Nephron (organoid): ENCODE results near the gene CAB39.
A peak's percentile ranks its signal among the peaks of the same experiment; 100 is the strongest.

Experiments used
- H3K27ac Mint-ChIP-seq, 3 experiments: 2 replicates each; pipeline ENCODE4 v1.8.0; 2020; ENCODE audit warnings: mixed read lengths in 3 of 3, mild to moderate bottlenecking in 2 of 3, moderate library complexity in 1 of 3
- H3K27me3 Mint-ChIP-seq: 2 replicates; pipeline ENCODE4 v1.8.0; 2021; ENCODE audit warnings: low read depth, mild to moderate bottlenecking, moderate library complexity, mixed read lengths
- H3K36me3 Mint-ChIP-seq: 2 replicates; pipeline ENCODE4 v1.8.0; 2020; ENCODE audit warnings: low read depth, mixed read lengths
- H3K4me1 Mint-ChIP-seq: 2 replicates; pipeline ENCODE4 v1.8.0; 2020; ENCODE audit warnings: mixed read lengths
- H3K4me3 Mint-ChIP-seq, 3 experiments: 2 replicates each; pipeline ENCODE4 v1.8.0; 2020; ENCODE audit warnings: mild to moderate bottlenecking in 3 of 3, mixed read lengths in 3 of 3, moderate library complexity in 2 of 3
- H3K9me3 Mint-ChIP-seq: 2 replicates; pipeline ENCODE4 v1.8.0; 2020; ENCODE audit warnings: mixed read lengths
- TF ChIP-seq, protein P1 (sequence below), 3 experiments: fragments of 200-600 bp; sonication (generic); IDR thresholded peaks; one replicate each; pipeline ENCODE4 v1.5.0; 2021; ENCODE audit warnings: antibody characterized with exemption in 3 of 3; ENCODE audit not compliant: unreplicated experiment in 3 of 3

The CAB39 gene

DNA sequence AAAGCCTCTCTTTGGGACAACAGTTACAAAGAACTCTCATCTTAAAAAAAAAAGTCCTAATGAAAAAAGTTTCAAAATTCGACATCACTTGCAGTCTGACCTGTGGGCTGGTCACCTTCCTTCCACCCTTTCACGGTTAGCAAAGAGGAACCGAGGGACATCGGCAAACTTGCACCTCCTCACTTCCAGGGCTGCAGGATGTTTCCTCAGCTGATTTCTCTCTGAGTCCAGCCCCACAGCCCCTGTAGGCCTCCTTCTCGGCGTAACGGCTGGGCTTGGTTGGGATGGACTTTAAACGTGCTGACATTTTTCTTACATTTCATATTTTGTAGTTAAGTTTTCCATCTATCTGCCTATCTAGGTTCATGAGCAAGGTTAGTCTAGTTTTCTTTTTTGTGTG is 5.7 kb upstream of the CAB39 start:
- no peaks in the 10 kb centered on the region for H3K36me3 Mint-ChIP-seq
- H3K27me3 Mint-ChIP-seq: peaks cover 14% of the 10 kb centered on the region
- no peaks in the 10 kb centered on the region for H3K4me1 Mint-ChIP-seq
- H3K4me3 Mint-ChIP-seq: no peak overlapping the region
- H3K27ac Mint-ChIP-seq: no peak overlapping the region
- H3K9me3 Mint-ChIP-seq: peaks cover 8% of the 10 kb centered on the region
- TF ChIP-seq, protein P1, sequence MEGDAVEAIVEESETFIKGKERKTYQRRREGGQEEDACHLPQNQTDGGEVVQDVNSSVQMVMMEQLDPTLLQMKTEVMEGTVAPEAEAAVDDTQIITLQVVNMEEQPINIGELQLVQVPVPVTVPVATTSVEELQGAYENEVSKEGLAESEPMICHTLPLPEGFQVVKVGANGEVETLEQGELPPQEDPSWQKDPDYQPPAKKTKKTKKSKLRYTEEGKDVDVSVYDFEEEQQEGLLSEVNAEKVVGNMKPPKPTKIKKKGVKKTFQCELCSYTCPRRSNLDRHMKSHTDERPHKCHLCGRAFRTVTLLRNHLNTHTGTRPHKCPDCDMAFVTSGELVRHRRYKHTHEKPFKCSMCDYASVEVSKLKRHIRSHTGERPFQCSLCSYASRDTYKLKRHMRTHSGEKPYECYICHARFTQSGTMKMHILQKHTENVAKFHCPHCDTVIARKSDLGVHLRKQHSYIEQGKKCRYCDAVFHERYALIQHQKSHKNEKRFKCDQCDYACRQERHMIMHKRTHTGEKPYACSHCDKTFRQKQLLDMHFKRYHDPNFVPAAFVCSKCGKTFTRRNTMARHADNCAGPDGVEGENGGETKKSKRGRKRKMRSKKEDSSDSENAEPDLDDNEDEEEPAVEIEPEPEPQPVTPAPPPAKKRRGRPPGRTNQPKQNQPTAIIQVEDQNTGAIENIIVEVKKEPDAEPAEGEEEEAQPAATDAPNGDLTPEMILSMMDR (IDR thresholded peaks at IDR 0.05; ENCODE audit: unreplicated experiment in 3 of 3): no peak

DNA sequence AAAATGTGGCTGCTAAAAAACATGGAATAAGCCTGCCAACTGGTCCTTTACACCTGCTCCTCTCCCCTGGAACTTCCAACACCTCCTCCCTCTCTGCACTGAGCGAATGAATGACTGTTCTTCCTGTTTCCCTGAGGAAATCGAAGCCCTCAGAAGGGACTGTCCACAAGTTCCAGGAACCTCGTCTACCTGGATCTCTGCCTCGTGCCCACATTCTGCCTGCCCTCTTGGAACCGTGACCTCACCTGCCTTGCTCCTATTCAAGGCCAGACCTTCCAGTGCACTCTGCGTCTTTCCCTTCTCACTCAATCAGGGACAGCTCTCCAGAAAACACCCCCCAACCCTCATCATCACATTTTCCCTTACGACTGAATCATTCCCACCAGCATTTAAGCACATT is 4.4 kb upstream of the CAB39 start:
- H3K36me3 Mint-ChIP-seq: no peaks in the 10 kb centered on the region
- peaks cover 14% of the 10 kb centered on the region for H3K27me3 Mint-ChIP-seq
- H3K4me1 Mint-ChIP-seq: no peaks in the 10 kb centered on the region
- H3K9me3 Mint-ChIP-seq: peaks cover 3% of the 10 kb centered on the region
- H3K4me3 Mint-ChIP-seq: peak overlapping the region in 1 of 3 experiments; percentile 13
- H3K27ac Mint-ChIP-seq: no peak overlapping the region
- TF ChIP-seq, protein P1 (IDR thresholded peaks at IDR 0.05; ENCODE audit: unreplicated experiment in 3 of 3): no peak

DNA sequence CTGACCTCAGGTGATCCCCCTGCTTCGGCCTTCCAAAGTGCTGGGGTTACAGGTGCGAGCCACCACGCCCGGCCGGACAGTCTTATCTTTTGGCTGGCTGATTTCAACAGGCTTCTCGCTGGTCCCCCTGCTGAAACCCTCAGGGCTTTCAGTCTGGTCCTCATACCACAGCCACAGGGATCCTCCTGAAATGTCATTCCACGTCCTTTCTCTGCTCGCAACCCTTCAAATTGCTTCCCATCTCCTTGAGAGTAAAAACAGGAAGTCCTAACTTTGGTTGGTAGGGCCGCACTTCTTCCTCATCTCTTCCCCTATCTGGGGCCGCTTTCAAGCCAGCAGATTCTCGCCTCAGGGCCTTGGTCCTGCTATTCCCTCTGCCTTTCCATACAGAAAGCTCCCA is 1.4 kb upstream of the CAB39 start:
- TF ChIP-seq, protein P1 (IDR thresholded peaks at IDR 0.05; ENCODE audit: unreplicated experiment in 3 of 3): no peak
- peaks cover 14% of the 10 kb centered on the region for H3K27me3 Mint-ChIP-seq
- peak overlapping the region in 2 of 3 experiments; percentile 33 to 65 for H3K27ac Mint-ChIP-seq
- peaks cover 22% of the 10 kb centered on the region for H3K4me1 Mint-ChIP-seq
- peak overlapping the region; percentile 59 to 92 (median 90) for H3K4me3 Mint-ChIP-seq
- H3K36me3 Mint-ChIP-seq: peaks cover 4% of the 10 kb centered on the region
- H3K9me3 Mint-ChIP-seq: no peaks in the 10 kb centered on the region

GRCh38 chr2:230713331-230714135 is 891 bp downstream of the CAB39 start:
- H3K9me3 Mint-ChIP-seq: no peaks in the 10 kb centered on the region
- H3K4me3 Mint-ChIP-seq: peak overlapping the region; percentile 90 to 99 (median 97)
- H3K27ac Mint-ChIP-seq: peak overlapping the region; percentile 79 to 96 (median 93)
- H3K4me1 Mint-ChIP-seq: peaks cover 39% of the 10 kb centered on the region
- peaks cover 7% of the 10 kb centered on the region for H3K27me3 Mint-ChIP-seq
- TF ChIP-seq, protein P1 (IDR thresholded peaks at IDR 0.05; ENCODE audit: unreplicated experiment in 3 of 3): no peak
- peaks cover 4% of the 10 kb centered on the region for H3K36me3 Mint-ChIP-seq

- H3K9me3 Mint-ChIP-seq: no peaks in the 10 kb centered on the region
- TF ChIP-seq, protein P1 (IDR thresholded peaks at IDR 0.05; ENCODE audit: unreplicated experiment in 3 of 3): no peak
Measured at GRCh38 chr2:230714136-230714480, 1.5 kb downstream of the CAB39 start.

DNA sequence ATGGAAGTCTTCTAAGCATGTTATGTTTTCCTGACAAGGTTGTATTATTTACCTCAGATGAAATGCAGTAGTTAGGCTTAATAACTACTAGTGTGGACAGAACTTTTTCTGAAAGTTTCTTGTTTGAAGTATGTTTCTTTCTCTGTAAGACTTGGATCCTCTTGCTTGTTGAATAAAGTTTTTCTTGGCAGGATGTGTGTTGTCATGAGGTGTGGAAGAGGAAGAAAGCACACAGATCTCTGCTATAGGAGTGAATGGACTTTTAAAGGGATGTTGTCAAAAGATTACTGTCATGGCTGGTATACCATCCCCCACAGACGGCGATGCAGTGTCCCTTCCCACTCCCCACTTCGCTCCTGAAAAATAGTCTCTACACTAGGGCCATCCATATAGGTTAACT is 2.6 kb downstream of the CAB39 start:
- Mint-ChIP-seq H3K4me3 (peak overlapping the region; percentile 65 to 81 (median 76)), H3K27me3 (no peaks in the 10 kb centered on the region), H3K9me3 (no peaks in the 10 kb centered on the region), H3K4me1 (peaks cover 49% of the 10 kb centered on the region), H3K36me3 (peaks cover 8% of the 10 kb centered on the region), H3K27ac (peak overlapping the region; percentile 53 to 78 (median 61))
- TF ChIP-seq, protein P1 (IDR thresholded peaks at IDR 0.05; ENCODE audit: unreplicated experiment in 3 of 3): no peak

More at GRCh38 chr2:230714136-230714480, 1.5 kb downstream of the CAB39 start:
- Mint-ChIP-seq H3K4me3 (peak overlapping the region; percentile 90 to 99 (median 97)), H3K27ac (peak overlapping the region; percentile 79 to 96 (median 93)), H3K4me1 (peaks cover 41% of the 10 kb centered on the region), H3K36me3 (peaks cover 4% of the 10 kb centered on the region), H3K27me3 (peaks cover 5% of the 10 kb centered on the region)
